GM19372 (cell line): ENCODE data around the gene ATP6V0D1.

ENCODE experiments used
- ATAC-seq: cut with Tn5 transposase; IDR thresholded peaks from one replicate; pipeline ENCODE4 v1.9.1; 2021; ENCODE audit warnings: mild to moderate bottlenecking, low read depth, moderate library complexity; ENCODE audit not compliant: unreplicated experiment

The ATP6V0D1 gene

GRCh38 chr16:67445913-67446907 lies 34.7 kb downstream of the ATP6V0D1 start:
- no peak for ATAC-seq

DNA sequence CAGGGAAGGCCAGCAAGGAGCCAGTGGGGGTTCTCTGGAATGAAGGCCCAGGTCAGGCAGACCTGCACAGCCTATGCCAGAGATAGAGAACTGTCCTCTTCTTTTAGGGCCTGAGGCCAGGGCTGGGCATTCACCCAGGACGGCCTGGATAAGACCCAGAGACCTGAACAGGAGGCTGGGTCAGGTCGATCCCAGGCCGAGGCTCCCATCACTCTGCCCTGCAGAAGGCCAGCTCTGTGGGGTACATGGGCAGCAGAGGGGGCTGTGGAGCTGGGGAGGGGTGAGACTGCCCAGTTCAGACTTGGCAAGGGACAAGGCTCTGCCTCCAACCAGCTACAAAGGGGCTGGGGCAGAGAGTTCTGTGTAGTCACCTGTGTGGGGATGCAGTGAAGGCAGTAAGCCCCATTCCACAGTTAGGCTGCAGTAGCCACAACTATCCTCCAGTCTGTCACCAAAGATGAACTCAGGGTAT lies 35.5 kb downstream of the ATP6V0D1 start:
- ATAC-seq = no peak

- no peak for ATAC-seq
These were observed 35.9 kb downstream of the ATP6V0D1 start for GRCh38 chr16:67445126-67445426.

GRCh38 chr16:67444259-67445125 lies 36.5 kb downstream of the ATP6V0D1 start:
- no peak for ATAC-seq

- ATAC-seq = no peak
These were observed 37.7 kb downstream of the ATP6V0D1 start for GRCh38 chr16:67443265-67443664.

GRCh38 chr16:67442581-67443255 lies 38.2 kb downstream of the ATP6V0D1 start:
- ATAC-seq = no peak

DNA sequence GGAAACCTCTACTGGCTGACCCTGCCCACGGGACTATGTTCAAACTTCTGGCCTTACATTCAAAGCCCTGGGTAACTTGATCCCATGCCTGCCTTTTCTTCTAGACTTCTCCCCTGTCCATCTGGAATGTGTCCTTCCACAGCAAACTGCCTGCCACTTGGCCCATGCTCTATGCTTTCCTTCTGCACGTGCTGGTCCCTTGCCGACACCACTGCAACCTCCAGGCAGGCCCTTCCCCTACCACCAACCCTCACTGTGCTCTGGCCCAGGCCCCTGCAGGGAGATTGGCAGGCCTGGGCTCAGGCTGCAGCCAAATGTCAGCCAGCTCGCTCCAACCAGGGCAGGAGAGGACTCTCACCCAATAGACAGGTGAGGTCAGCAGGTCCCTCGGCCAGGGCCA lies 39.0 kb downstream of the ATP6V0D1 start:
- ATAC-seq = no peak

- no peak for ATAC-seq
These were observed 39.6 kb downstream of the ATP6V0D1 start for GRCh38 chr16:67441271-67441753.

GRCh38 chr16:67438824-67439393 lies 42.0 kb downstream of the ATP6V0D1 start:
- ATAC-seq = no peak

DNA sequence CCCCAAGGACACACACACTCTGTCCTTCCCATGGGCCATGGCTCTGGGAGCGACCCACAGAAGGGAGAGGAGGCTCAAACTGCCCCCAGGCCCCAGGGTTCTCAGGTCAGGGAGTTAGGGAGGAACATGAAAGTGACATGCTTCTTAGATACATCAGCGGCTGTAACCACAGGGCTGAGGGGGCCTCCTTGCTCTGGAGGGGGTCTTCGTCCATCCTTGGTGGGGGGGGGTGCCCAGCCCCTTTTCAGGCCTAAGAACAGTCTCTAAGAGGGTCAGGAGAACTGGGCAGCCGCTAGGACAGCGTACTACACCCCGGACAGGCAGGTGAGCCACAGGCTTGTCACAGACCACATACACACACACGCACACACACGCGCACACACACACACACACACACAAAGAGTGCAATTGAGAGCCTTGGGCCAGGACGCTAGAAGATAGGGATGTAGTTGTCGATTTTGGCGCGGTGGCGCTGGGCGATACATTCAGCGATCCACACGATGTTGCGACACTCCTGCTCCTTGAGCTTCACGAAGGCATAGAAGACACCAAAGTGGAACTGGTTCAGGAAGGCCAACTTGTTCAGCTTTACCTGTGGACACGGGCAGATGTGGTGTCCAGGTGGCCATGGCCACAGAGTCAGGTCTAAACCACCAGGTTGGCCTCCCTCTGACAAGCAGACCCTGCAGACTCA lies 42.7 kb downstream of the ATP6V0D1 start:
- ATAC-seq = no peak

GRCh38 chr16:67437513-67437912 lies 43.4 kb downstream of the ATP6V0D1 start:
- no peak for ATAC-seq

GRCh38 chr16:67436640-67437193 lies 44.2 kb downstream of the ATP6V0D1 start:
- no peak for ATAC-seq

- ATAC-seq = no peak
These were observed 45.2 kb downstream of the ATP6V0D1 start for GRCh38 chr16:67435758-67436164.

DNA sequence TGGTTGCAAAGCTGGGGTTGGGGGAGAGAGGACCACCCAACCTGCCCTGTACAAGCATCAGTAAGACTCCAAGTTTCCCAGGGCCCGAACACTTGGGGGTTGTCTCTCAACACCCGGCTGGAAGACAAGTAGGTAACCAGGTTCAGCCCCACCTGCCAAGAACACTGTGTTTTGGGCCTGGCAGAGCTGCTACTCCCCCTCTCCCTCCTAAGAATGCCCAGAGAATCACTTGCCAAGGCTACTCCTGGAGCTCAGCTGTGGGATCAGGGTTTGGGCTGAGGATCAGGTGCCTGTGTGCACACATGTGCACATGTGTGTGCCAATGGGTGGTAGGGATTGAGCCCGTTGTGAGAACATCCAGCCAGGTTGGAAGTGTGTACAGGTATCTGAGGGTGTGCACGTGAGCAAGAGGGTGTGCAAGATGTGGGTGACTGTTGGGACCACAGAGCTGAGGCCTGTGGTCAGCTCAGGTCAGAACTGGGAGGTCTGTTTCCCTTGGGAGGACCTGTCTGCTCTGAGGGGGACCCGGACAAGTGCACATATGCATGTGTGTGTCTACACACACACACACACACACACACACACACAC lies 47.7 kb downstream of the ATP6V0D1 start:
- ATAC-seq = no peak

- ATAC-seq = no peak
These were observed 48.5 kb downstream of the ATP6V0D1 start for GRCh38 chr16:67432506-67432890.

DNA sequence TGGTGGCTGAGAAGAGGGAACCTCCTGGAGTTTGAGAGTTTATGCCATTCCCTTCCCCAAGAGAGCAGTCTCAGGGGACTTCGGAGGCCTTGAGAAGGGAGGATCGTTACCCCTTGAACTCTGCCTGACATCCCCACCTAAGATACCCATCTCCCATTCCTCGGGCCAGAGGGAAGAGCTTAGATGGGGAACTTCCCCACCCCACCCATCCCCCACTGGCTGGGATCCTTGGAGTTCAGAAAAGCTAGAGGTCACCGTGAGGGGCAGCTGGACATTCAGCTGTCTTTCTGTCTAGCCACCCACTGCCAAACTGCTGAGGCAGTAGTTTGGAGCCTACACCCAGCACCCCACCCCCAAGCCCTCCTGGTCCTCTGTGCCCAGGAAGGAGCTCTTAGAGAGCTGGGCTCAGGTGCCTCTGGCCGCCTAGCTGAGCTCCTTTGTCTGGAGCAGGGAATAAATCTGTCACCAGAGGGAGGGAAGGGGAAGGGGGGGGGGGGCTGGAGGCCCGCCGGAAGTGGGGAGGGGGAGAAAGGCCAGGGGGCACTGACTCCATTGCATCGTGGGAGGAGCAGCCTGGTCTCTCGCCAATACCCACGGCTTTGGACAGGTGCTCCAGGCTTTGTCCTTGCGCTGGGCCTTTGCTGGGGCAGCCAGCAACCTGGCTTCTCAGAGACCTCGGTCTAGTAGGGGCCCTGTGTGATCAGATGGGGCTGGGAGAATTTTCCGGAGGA lies 49.0 kb downstream of the ATP6V0D1 start:
- ATAC-seq = no peak

DNA sequence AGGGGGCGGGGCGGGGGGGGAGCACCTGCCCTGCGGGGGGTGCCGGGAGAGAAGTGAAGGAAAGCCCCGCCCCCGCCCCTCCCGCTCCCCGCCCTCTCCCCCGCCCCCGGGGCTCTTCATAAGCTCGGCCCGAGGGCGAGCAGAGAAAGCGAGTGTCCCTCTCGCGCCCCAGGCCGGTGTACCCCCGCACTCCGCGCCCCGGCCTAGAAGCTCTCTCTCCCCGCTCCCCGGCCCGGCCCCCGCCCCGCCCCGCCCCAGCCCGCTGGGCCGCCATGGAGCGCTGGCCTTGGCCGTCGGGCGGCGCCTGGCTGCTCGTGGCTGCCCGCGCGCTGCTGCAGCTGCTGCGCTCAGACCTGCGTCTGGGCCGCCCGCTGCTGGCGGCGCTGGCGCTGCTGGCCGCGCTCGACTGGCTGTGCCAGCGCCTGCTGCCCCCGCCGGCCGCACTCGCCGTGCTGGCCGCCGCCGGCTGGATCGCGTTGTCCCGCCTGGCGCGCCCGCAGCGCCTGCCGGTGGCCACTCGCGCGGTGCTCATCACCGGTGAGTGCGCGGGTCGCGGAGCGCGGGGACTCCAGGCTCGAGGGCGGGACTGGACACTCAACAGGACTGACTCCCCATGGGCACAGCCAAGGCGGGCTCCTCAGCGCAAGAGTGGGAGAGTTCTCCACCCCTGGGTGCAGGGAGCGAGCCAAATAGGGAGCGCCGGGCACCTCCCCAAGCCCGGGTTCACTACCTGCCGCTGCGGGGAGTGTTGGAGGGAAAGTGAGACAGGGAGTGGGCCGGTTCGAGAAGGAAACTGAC lies 49.8 kb downstream of the ATP6V0D1 start, which contains the start of gene HSD11B2:
Gene HSD11B2 (plus strand): TSS at position 145 of the 798 bp plus-strand sequence. CDS start 128 bp downstream, at position 273.
- no peak for ATAC-seq
